ENCODE data around the gene ANXA10. TPM values are rescaled to one million over a fixed set of nuclear protein-coding genes. Genes with fewer than 3 reads are reported as not detected.

ANXA10 gene
- total RNA-seq, 1 experiment from 2014 or later: 0.47 TPM

- Histone ChIP-seq H3K27ac (ENCODE audit: low read length) (no peak overlapping the region), H3K4me2 (ENCODE audit: low read length) (peak overlapping the region; percentile 49), H3K9me2 (replicated peaks; ENCODE audit: low read length) (no peaks in the 10 kb centered on the region), H3K4me1 (ENCODE audit: insufficient read depth, low read length) (peaks cover 20% of the 10 kb centered on the region), H3K9ac (ENCODE audit: low read length) (no peak overlapping the region), H2AFZ (ENCODE audit: low read length) (no peak overlapping the region), H3K4me3 (ENCODE audit: low read length) (no peak overlapping the region), H3K79me2 (ENCODE audit: low read length) (no peaks in the 10 kb centered on the region), H3K36me3 (ENCODE audit: low read depth, low read length) (no peaks in the 10 kb centered on the region), H3K9me3 (ENCODE audit: low read length) (no peaks in the 10 kb centered on the region), H3F3A (ENCODE audit: low read length, unreplicated experiment) (no peaks in the 10 kb centered on the region), H3K27me3 (ENCODE audit: low read length) (no peaks in the 10 kb centered on the region), H4K20me1 (ENCODE audit: low read length) (no peaks in the 10 kb centered on the region)
- DNase-seq: peak; percentile 58
- intact Hi-C loops (cut with micrococcal nuclease): no loop called here
- peak; percentile 76 for ATAC-seq
- ChIA-PET POLR2A (ENCODE audit: unreplicated experiment) (no interaction called here), CTCF (no interaction called here)
- no TSS peak for BruUV-seq (replicated peaks)
- no peak for TF ChIP-seq EZH2 (IDR thresholded peaks at IDR 0.05; ENCODE audit: low read length, unreplicated experiment)
- TF ChIP-seq CTCF (conservative IDR thresholded peaks at IDR 0.05; ENCODE audit: low read depth, low read length): no peak
- no peak for TF ChIP-seq EZH2phosphoT487 (IDR thresholded peaks at IDR 0.05; ENCODE audit: borderline replicate concordance, low read length)
These were observed 72.7 kb downstream of the ANXA10 start for GRCh38 chr4:168164915-168165548.

GRCh38 chr4:168167714-168168284 lies 75.5 kb downstream of the ANXA10 start:
- BruUV-seq (replicated peaks): no TSS peak
- TF ChIP-seq CTCF (conservative IDR thresholded peaks at IDR 0.05; ENCODE audit: low read depth, low read length) (no peak), EZH2phosphoT487 (IDR thresholded peaks at IDR 0.05; ENCODE audit: borderline replicate concordance, low read length) (no peak), EZH2 (IDR thresholded peaks at IDR 0.05; ENCODE audit: low read length, unreplicated experiment) (no peak)
- Histone ChIP-seq H3K9me2 (replicated peaks; ENCODE audit: low read length) (no peaks in the 10 kb centered on the region), H3K4me3 (ENCODE audit: low read length) (peak overlapping the region; percentile 45), H3K27me3 (ENCODE audit: low read length) (no peaks in the 10 kb centered on the region), H3K36me3 (ENCODE audit: low read depth, low read length) (no peaks in the 10 kb centered on the region), H3K79me2 (ENCODE audit: low read length) (no peaks in the 10 kb centered on the region), H3K4me1 (ENCODE audit: insufficient read depth, low read length) (peaks cover 20% of the 10 kb centered on the region), H3K9ac (ENCODE audit: low read length) (no peak overlapping the region), H3K27ac (ENCODE audit: low read length) (no peak overlapping the region), H3F3A (ENCODE audit: low read length, unreplicated experiment) (no peaks in the 10 kb centered on the region), H3K9me3 (ENCODE audit: low read length) (no peaks in the 10 kb centered on the region), H2AFZ (ENCODE audit: low read length) (peak overlapping the region; percentile 37; the same call in 1 of the 2 replicates), H4K20me1 (ENCODE audit: low read length) (no peaks in the 10 kb centered on the region), H3K4me2 (ENCODE audit: low read length) (peak overlapping the region; percentile 57)
- intact Hi-C loops (cut with micrococcal nuclease): no loop called here
- DNase-seq: peak; percentile 30
- CTCF ChIA-PET: no interaction called here
- POLR2A ChIA-PET (ENCODE audit: unreplicated experiment): interaction anchor here (0.5 kb wide), 1 partner anchor 15 kb away, joined by 4 read pairs; no protein-coding TSS in a partner anchor
- ATAC-seq: peak; percentile 65

GRCh38 chr4:168174308-168174707 lies 82.0 kb downstream of the ANXA10 start:
- ChIA-PET CTCF (no interaction called here), POLR2A (ENCODE audit: unreplicated experiment) (no interaction called here)
- ATAC-seq (no peak), DNase-seq (no peak)
- Histone ChIP-seq H3F3A (ENCODE audit: low read length, unreplicated experiment) (no peaks in the 10 kb centered on the region), H3K27ac (ENCODE audit: low read length) (no peak overlapping the region), H3K79me2 (ENCODE audit: low read length) (no peaks in the 10 kb centered on the region), H3K9ac (ENCODE audit: low read length) (no peak overlapping the region), H3K9me2 (replicated peaks; ENCODE audit: low read length) (no peaks in the 10 kb centered on the region), H3K4me3 (ENCODE audit: low read length) (no peak overlapping the region), H3K4me1 (ENCODE audit: insufficient read depth, low read length) (no peaks in the 10 kb centered on the region), H3K4me2 (ENCODE audit: low read length) (no peak overlapping the region), H2AFZ (ENCODE audit: low read length) (no peak overlapping the region), H3K27me3 (ENCODE audit: low read length) (no peaks in the 10 kb centered on the region), H3K36me3 (ENCODE audit: low read depth, low read length) (no peaks in the 10 kb centered on the region), H4K20me1 (ENCODE audit: low read length) (no peaks in the 10 kb centered on the region), H3K9me3 (ENCODE audit: low read length) (no peaks in the 10 kb centered on the region)
- intact Hi-C loops (cut with micrococcal nuclease): no loop called here
- TF ChIP-seq EZH2 (IDR thresholded peaks at IDR 0.05; ENCODE audit: low read length, unreplicated experiment): no peak
- BruUV-seq (replicated peaks): no TSS peak

Measured in PC-3 (cell line).